Neuronal stem cell (in vitro differentiated cells): ENCODE results near the gene AKIRIN1.
"Not testable (repeated sequence)": the region's sequence is repeated elsewhere in the genome, so short reads cannot be mapped to it uniquely, and the experiment has no call there.

Source experiments
- DNase-seq: peaks from one replicate; pipeline ENCODE4 v3.0.0-alpha.2; 2013; ENCODE audit warnings: low spot score
- H2AFZ ChIP-seq: one replicate; pipeline ENCODE4 v1.6.1; 2013; ENCODE audit warnings: mild to moderate bottlenecking, low read length, inconsistent platforms
- H2AK5ac ChIP-seq: 2 replicates; pipeline ENCODE4 v1.6.1; 2013; ENCODE audit warnings: low read depth, mild to moderate bottlenecking, inconsistent platforms, low read length, moderate library complexity, mixed read lengths
- H2BK120ac ChIP-seq: 2 replicates; pipeline ENCODE4 v1.6.1; 2013; ENCODE audit warnings: low read depth, mild to moderate bottlenecking, inconsistent platforms, low read length, moderate library complexity, mixed read lengths
- H2BK12ac ChIP-seq: one replicate; pipeline ENCODE4 v1.6.1; 2013; ENCODE audit warnings: low read length, inconsistent platforms
- H2BK15ac ChIP-seq: 2 replicates; pipeline ENCODE4 v1.6.1; 2013; ENCODE audit warnings: mild to moderate bottlenecking, low read length, inconsistent platforms, mixed read lengths
- H2BK5ac ChIP-seq: one replicate; pipeline ENCODE4 v1.6.1; 2013; ENCODE audit warnings: inconsistent platforms, mild to moderate bottlenecking, low read length, moderate library complexity
- H3K14ac ChIP-seq: one replicate; pipeline ENCODE4 v1.6.1; 2013; ENCODE audit warnings: low read length, inconsistent platforms
- H3K18ac ChIP-seq: 2 replicates; pipeline ENCODE4 v1.6.1; 2013; ENCODE audit warnings: low read length, inconsistent platforms
- H3K23ac ChIP-seq: 2 replicates; pipeline ENCODE4 v1.6.1; 2013; ENCODE audit warnings: low read depth, mild to moderate bottlenecking, mixed read lengths, low read length, inconsistent platforms; ENCODE audit not compliant: poor library complexity
- H3K27ac ChIP-seq: replicated peaks from 3 replicates; pipeline ENCODE4 v1.5.1; 2013; ENCODE audit warnings: low read length, inconsistent platforms
- H3K27me3 ChIP-seq, 3 experiments: 2 replicates each; pipeline ENCODE4 v1.6.1; 2013; ENCODE audit warnings: low read length in 3 of 3, mild to moderate bottlenecking in 2 of 3, inconsistent platforms in 1 of 3, low read depth in 1 of 3, mixed read lengths in 1 of 3, moderate library complexity in 1 of 3; ENCODE audit not compliant: control insufficient read depth in 3 of 3, insufficient read depth in 3 of 3
- H3K36me3 ChIP-seq, 2 donors: replicated peaks in 1 of 2; 2 replicates each; pipeline ENCODE4 v1.6.1; 2013; ENCODE audit warnings: low read length in 2 of 2; ENCODE audit not compliant: control insufficient read depth in 2 of 2, insufficient read depth in 2 of 2
- H3K4ac ChIP-seq: 2 replicates; pipeline ENCODE4 v1.6.1; 2013; ENCODE audit warnings: inconsistent platforms, mild to moderate bottlenecking, low read length, moderate library complexity
- H3K4me1 ChIP-seq, 2 donors: 1 replicate in 1 of 2; 2 replicates in 1 of 2; pipeline ENCODE4 v1.6.1; 2013; ENCODE audit warnings: low read length in 2 of 2, low read depth in 1 of 2; ENCODE audit not compliant: control insufficient read depth in 2 of 2, insufficient read depth in 1 of 2
- H3K4me2 ChIP-seq: one replicate; pipeline ENCODE4 v1.6.1; 2013; ENCODE audit warnings: mild to moderate bottlenecking, low read length, inconsistent platforms; ENCODE audit not compliant: insufficient read depth, poor library complexity, severe bottlenecking
- H3K4me3 ChIP-seq, 2 donors: 2 replicates each; pipeline ENCODE4 v1.5.1; 2013; ENCODE audit warnings: low read length in 2 of 2, mild to moderate bottlenecking in 2 of 2, inconsistent platforms in 1 of 2, moderate library complexity in 1 of 2
- H3K79me1 ChIP-seq: one replicate; pipeline ENCODE4 v1.6.1; 2013; ENCODE audit warnings: low read depth, mild to moderate bottlenecking, inconsistent platforms, low read length, moderate library complexity
- H3K9ac ChIP-seq: one replicate; pipeline ENCODE4 v1.6.1; 2013; ENCODE audit warnings: mild to moderate bottlenecking, low read depth, low read length, inconsistent platforms; ENCODE audit not compliant: poor library complexity
- H3K9me3 ChIP-seq, 2 donors: replicated peaks in 1 of 2; 2 replicates each; pipeline versions ENCODE3 to v1.6.1; 2013; ENCODE audit warnings: low read length in 2 of 2, mild to moderate bottlenecking in 2 of 2, inconsistent platforms in 1 of 2, low read depth in 1 of 2, mixed read lengths in 1 of 2, moderate library complexity in 1 of 2; ENCODE audit not compliant: control insufficient read depth in 2 of 2, insufficient read depth in 1 of 2
- H4K8ac ChIP-seq: one replicate; pipeline ENCODE4 v1.6.1; 2013; ENCODE audit warnings: low read depth, mild to moderate bottlenecking, inconsistent platforms, low read length, moderate library complexity
- H4K91ac ChIP-seq: one replicate; pipeline ENCODE4 v1.6.1; 2013; ENCODE audit warnings: low read length, low read depth, mild to moderate bottlenecking, inconsistent platforms; ENCODE audit not compliant: poor library complexity
- WGBS, 2 donors: extraction: QIAGEN DNeasy Blood & Tissue Kit; methylation state at CpG; one replicate each; pipeline ENCODE4 v1.1.7; 2013; ENCODE audit warnings: missing lambda C conversion rate in 2 of 2, mixed read lengths in 1 of 2; ENCODE audit not compliant: insufficient read length in 2 of 2, insufficient replicate concordance in 1 of 2; ENCODE audit errors: extremely low coverage in 2 of 2; 5-methylcytosine and 5-hydroxymethylcytosine counted together

Gene AKIRIN1

GRCh38 chr1:39014956-39015355 lies 23.9 kb downstream of the AKIRIN1 start:
- H2BK120ac ChIP-seq, DNase-seq, H2BK5ac ChIP-seq, H2AFZ ChIP-seq, H3K4me1 ChIP-seq, H3K23ac ChIP-seq, H3K14ac ChIP-seq, H3K27ac ChIP-seq, H4K8ac ChIP-seq, H3K9ac ChIP-seq, H3K4me2 ChIP-seq, H4K91ac ChIP-seq, H2AK5ac ChIP-seq, H3K9me3 ChIP-seq, H3K79me1 ChIP-seq, H3K4me3 ChIP-seq, H2BK15ac ChIP-seq, H3K27me3 ChIP-seq, H3K18ac ChIP-seq, H3K4ac ChIP-seq, H2BK12ac ChIP-seq: not testable (repeated sequence)
- H3K36me3 ChIP-seq, result peaks cover 5 to 14% of the 10 kb centered on the region in 2 donors
- no CpG with 5 or more reads among the region's 8 CpGs for WGBS, 2 donors

GRCh38 chr1:39016604-39017171 lies 25.6 kb downstream of the AKIRIN1 start:
- no peak for DNase-seq
- no peaks in the 10 kb centered on the region for H3K27me3 ChIP-seq
- no peak overlapping the region for H3K4ac ChIP-seq
- no peak overlapping the region for H4K91ac ChIP-seq
- H3K4me1 ChIP-seq, result peaks cover 0 to 4% of the 10 kb centered on the region in 2 donors
- WGBS, 2 donors, result no CpG with 5 or more reads among the region's 10 CpGs
- peaks cover 2 to 5% of the 10 kb centered on the region in 2 donors for H3K36me3 ChIP-seq
- no peak overlapping the region for H2BK15ac ChIP-seq
- H2AFZ ChIP-seq, result peak overlapping the region; percentile 15
- H2BK120ac ChIP-seq, result no peak overlapping the region
- H3K14ac ChIP-seq, result no peak overlapping the region
- no peak overlapping the region for H2BK12ac ChIP-seq
- no peak overlapping the region for H3K18ac ChIP-seq
- H2AK5ac ChIP-seq, result no peak overlapping the region
- H3K27ac ChIP-seq, result no peak overlapping the region
- no peak overlapping the region for H3K4me2 ChIP-seq
- no peak overlapping the region for H3K4me3 ChIP-seq
- no peak overlapping the region for H3K9ac ChIP-seq
- H3K9me3 ChIP-seq, result peaks cover 0 to 1% of the 10 kb centered on the region in 2 donors
- H3K79me1 ChIP-seq, result no peaks in the 10 kb centered on the region
- no peak overlapping the region for H4K8ac ChIP-seq
- no peak overlapping the region for H2BK5ac ChIP-seq
- H3K23ac ChIP-seq, result no peak overlapping the region

GRCh38 chr1:39017266-39017665 lies 26.2 kb downstream of the AKIRIN1 start:
- Histone ChIP-seq H4K91ac (no peak overlapping the region), H2BK5ac (no peak overlapping the region), H2AK5ac (no peak overlapping the region), H3K4ac (no peak overlapping the region), H3K4me3 (no peak overlapping the region), H3K9ac (no peak overlapping the region), H3K4me2 (no peak overlapping the region), H3K9me3 (no peaks in the 10 kb centered on the region), H3K27me3 (no peaks in the 10 kb centered on the region), H3K27ac (no peak overlapping the region), H2BK15ac (no peak overlapping the region), H2BK120ac (no peak overlapping the region), H3K79me1 (no peaks in the 10 kb centered on the region), H3K14ac (no peak overlapping the region), H2BK12ac (no peak overlapping the region), H4K8ac (no peak overlapping the region), H3K4me1 (peaks cover 0 to 4% of the 10 kb centered on the region in 2 donors), H3K36me3 (no peaks in the 10 kb centered on the region), H3K18ac (no peak overlapping the region), H2AFZ (no peak overlapping the region), H3K23ac (no peak overlapping the region)
- WGBS, 2 donors, result no CpG with 5 or more reads among the region's 5 CpGs
- DNase-seq, result no peak

GRCh38 chr1:39020494-39020893 lies 29.4 kb downstream of the AKIRIN1 start:
- not testable (repeated sequence) for H4K8ac ChIP-seq, H2BK5ac ChIP-seq, H3K4me1 ChIP-seq, H3K9ac ChIP-seq, H2BK120ac ChIP-seq, H3K4me3 ChIP-seq, H2BK15ac ChIP-seq, H3K36me3 ChIP-seq, H2AK5ac ChIP-seq, H3K9me3 ChIP-seq, DNase-seq, H3K4ac ChIP-seq, H3K79me1 ChIP-seq, H4K91ac ChIP-seq, H3K18ac ChIP-seq, H2AFZ ChIP-seq, H3K4me2 ChIP-seq, H3K27me3 ChIP-seq, H3K23ac ChIP-seq, H3K27ac ChIP-seq, H3K14ac ChIP-seq, H2BK12ac ChIP-seq
- WGBS, 2 donors, result no CpG with 5 or more reads among the region's 1 CpG
